ENCODE measurements around the gene KIAA0319L. TPM values are rescaled to one million over a fixed set of nuclear protein-coding genes. Genes with fewer than 3 reads are reported as not detected.

The KIAA0319L gene
- total RNA-seq, 1 donor from 2014 or later = 44.9 TPM

DNA sequence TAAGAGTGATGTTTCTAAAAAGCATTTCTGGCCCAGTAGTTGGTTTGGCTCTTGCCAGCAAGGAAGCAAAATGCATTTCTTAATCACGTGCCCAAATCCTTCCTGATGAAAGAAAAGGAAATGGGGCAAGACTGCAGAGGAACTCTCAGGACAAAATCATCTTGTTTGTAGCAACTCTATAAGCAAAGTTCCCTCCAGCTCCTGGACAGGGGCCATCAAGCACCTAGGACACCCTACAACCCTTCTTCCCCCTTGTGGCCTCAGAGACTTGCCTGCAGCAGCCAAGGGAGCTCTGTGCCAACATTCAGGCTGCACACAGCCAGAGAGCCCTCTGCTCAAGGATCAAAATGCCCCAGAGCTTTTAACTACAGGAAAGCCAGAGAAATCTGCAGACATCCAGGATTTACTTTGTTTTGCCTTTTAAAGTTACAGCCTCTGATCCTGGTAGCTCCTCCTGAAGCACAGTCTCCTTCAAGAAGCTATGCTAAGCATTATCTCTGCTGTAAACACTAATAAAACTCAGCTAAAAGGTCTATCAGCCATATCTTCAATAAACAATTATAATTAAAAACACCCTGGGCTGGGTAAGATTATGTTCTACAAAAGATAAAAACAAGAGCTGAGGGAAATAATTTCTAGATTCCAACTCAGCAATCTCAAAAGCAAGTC lies 105.0 kb downstream of the KIAA0319L start:
- H3K36me3 Mint-ChIP-seq (ENCODE audit: unreplicated experiment) = peaks cover 16% of the 10 kb centered on the region
- H3K9me3 Mint-ChIP-seq (ENCODE audit: unreplicated experiment) = no peaks in the 10 kb centered on the region
- no peaks in the 10 kb centered on the region for H3K27me3 Mint-ChIP-seq (ENCODE audit: unreplicated experiment)
- peaks cover 12% of the 10 kb centered on the region for H3K4me1 Mint-ChIP-seq (ENCODE audit: unreplicated experiment)
- H3K27ac Mint-ChIP-seq (ENCODE audit: unreplicated experiment) = peak overlapping the region; percentile 3
- H3K4me3 Mint-ChIP-seq (ENCODE audit: unreplicated experiment) = no peak overlapping the region
- no peak for DNase-seq (ENCODE audit: extremely low spot score, unreplicated experiment)
- TF ChIP-seq CTCF (IDR thresholded peaks at IDR 0.05) = no peak

GRCh38 chr1:35451125-35451528 lies 106.1 kb downstream of the KIAA0319L start:
- Mint-ChIP-seq H3K9me3 (ENCODE audit: unreplicated experiment) (no peaks in the 10 kb centered on the region), H3K36me3 (ENCODE audit: unreplicated experiment) (peaks cover 15% of the 10 kb centered on the region), H3K4me3 (ENCODE audit: unreplicated experiment) (no peak overlapping the region), H3K27ac (ENCODE audit: unreplicated experiment) (no peak overlapping the region), H3K4me1 (ENCODE audit: unreplicated experiment) (peaks cover 12% of the 10 kb centered on the region), H3K27me3 (ENCODE audit: unreplicated experiment) (no peaks in the 10 kb centered on the region)
- TF ChIP-seq CTCF (IDR thresholded peaks at IDR 0.05) = peak; percentile 90
- DNase-seq (ENCODE audit: extremely low spot score, unreplicated experiment) = peak; percentile 89

DNA sequence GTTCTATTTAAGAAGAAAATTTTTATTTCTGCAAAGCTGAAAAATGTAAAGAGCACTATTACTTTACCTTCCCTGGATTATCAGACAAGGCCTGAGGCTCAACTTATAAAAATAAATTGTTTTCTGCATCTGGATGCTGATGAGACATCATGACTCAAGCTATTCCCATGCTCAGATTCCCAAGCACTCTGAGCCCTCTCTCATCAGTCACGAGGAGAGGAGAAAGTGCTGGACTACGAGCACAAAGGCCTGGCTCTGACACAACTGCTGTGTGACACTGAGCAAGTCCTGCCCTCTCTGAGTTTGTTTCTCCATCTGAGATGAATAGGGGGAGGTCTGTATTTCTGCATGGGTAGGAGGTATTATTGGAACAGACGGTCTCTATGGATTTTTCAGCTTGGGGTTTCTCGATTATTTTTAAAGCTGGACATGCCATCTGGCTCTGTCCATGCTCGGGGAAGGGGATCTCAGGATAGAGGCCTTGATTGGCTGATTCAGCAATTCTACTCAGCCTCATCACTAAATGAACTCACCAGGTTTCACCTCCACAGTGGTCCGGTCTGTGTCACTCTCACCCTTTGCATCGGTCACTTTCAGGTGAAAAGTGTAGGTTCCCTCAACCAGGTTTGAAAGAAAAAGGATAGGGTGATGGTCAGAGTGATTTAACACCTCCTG lies 107.7 kb downstream of the KIAA0319L start:
- Mint-ChIP-seq H3K9me3 (ENCODE audit: unreplicated experiment) (no peaks in the 10 kb centered on the region), H3K4me3 (ENCODE audit: unreplicated experiment) (no peak overlapping the region), H3K27me3 (ENCODE audit: unreplicated experiment) (no peaks in the 10 kb centered on the region), H3K4me1 (ENCODE audit: unreplicated experiment) (peaks cover 3% of the 10 kb centered on the region), H3K36me3 (ENCODE audit: unreplicated experiment) (peaks cover 10% of the 10 kb centered on the region), H3K27ac (ENCODE audit: unreplicated experiment) (no peak overlapping the region)
- no peak for DNase-seq (ENCODE audit: extremely low spot score, unreplicated experiment)
- TF ChIP-seq CTCF (IDR thresholded peaks at IDR 0.05) = no peak

- peaks cover 17% of the 10 kb centered on the region for H3K36me3 Mint-ChIP-seq (ENCODE audit: unreplicated experiment)
- no peak for TF ChIP-seq CTCF (IDR thresholded peaks at IDR 0.05)
- H3K27me3 Mint-ChIP-seq (ENCODE audit: unreplicated experiment) = no peaks in the 10 kb centered on the region
- H3K9me3 Mint-ChIP-seq (ENCODE audit: unreplicated experiment) = no peaks in the 10 kb centered on the region
- no peak overlapping the region for H3K27ac Mint-ChIP-seq (ENCODE audit: unreplicated experiment)
- DNase-seq (ENCODE audit: extremely low spot score, unreplicated experiment) = no peak
- H3K4me3 Mint-ChIP-seq (ENCODE audit: unreplicated experiment) = no peak overlapping the region
- H3K4me1 Mint-ChIP-seq (ENCODE audit: unreplicated experiment) = peaks cover 3% of the 10 kb centered on the region
Measured at GRCh38 chr1:35448344-35448801, 108.8 kb downstream of the KIAA0319L start.

- H3K36me3 Mint-ChIP-seq (ENCODE audit: unreplicated experiment) = peaks cover 20% of the 10 kb centered on the region
- H3K4me3 Mint-ChIP-seq (ENCODE audit: unreplicated experiment) = no peak overlapping the region
- H3K9me3 Mint-ChIP-seq (ENCODE audit: unreplicated experiment) = no peaks in the 10 kb centered on the region
- H3K27ac Mint-ChIP-seq (ENCODE audit: unreplicated experiment) = no peak overlapping the region
- TF ChIP-seq CTCF (IDR thresholded peaks at IDR 0.05) = no peak
- no peak for DNase-seq (ENCODE audit: extremely low spot score, unreplicated experiment)
- peaks cover 2% of the 10 kb centered on the region for H3K4me1 Mint-ChIP-seq (ENCODE audit: unreplicated experiment)
- H3K27me3 Mint-ChIP-seq (ENCODE audit: unreplicated experiment) = no peaks in the 10 kb centered on the region
Measured at GRCh38 chr1:35447278-35447677, 109.9 kb downstream of the KIAA0319L start.

Data from osteocyte (in vitro differentiated cells).